IMR-90 (cell line): ENCODE results near the gene GSE1. TPM values are rescaled to one million over a fixed set of nuclear protein-coding genes. Genes with fewer than 3 reads are reported as not detected.

Experiments
- ATAC-seq: fragments of 200-7000 bp; cut with Tn5 transposase; 2 replicates; pipeline ENCODE4 v1.9.1; 2020; ENCODE audit warnings: low read depth, mild to moderate bottlenecking, moderate library complexity
- BruUV-seq: library from RNA; stranded (reverse); fragments of 400-500 nt; replicated peaks from 2 replicates; lab custom pipeline; 2021; lab: Mats Ljungman, UMichigan
- CTCF ChIA-PET: fragments of 300-600 bp; formaldehyde crosslinking; extraction: SDS; loops from one replicate; lab custom pipeline; 2021; ENCODE audit warnings: antibody characterized with exemption; lab: Yijun Ruan, JAX
- POLR2A ChIA-PET: fragments of 300-600 bp; sonication (Branson Sonifier 250); formaldehyde crosslinking; loops from one replicate; lab custom pipeline; 2022; ENCODE audit warnings: antibody characterized with exemption; ENCODE audit not compliant: unreplicated experiment; lab: Charles Lee
- DNase-seq: peaks from one replicate; pipeline ENCODE4 v3.0.0; 2013
- H2AFZ ChIP-seq: replicated peaks from 2 replicates; pipeline ENCODE3; 2013; ENCODE audit warnings: low read length, mild to moderate bottlenecking; ENCODE audit not compliant: poor library complexity
- H2AK5ac ChIP-seq: 2 replicates; pipeline ENCODE4 v1.6.1; 2013; ENCODE audit warnings: low read depth, low read length, inconsistent platforms
- H2AK9ac ChIP-seq: replicated peaks from 2 replicates; pipeline ENCODE3; 2013; ENCODE audit warnings: mild to moderate bottlenecking, low read depth, low read length, moderate library complexity; ENCODE audit not compliant: poor library complexity
- H2BK120ac ChIP-seq: 2 replicates; pipeline ENCODE4 v1.6.1; 2013; ENCODE audit warnings: low read depth, low read length, inconsistent platforms
- H2BK15ac ChIP-seq: 3 replicates; pipeline ENCODE4 v1.6.1; 2013; ENCODE audit warnings: low read depth, low read length, inconsistent platforms
- H2BK20ac ChIP-seq: 2 replicates; pipeline ENCODE4 v1.6.1; 2013; ENCODE audit warnings: low read depth, mild to moderate bottlenecking, inconsistent platforms, low read length, moderate library complexity
- H2BK5ac ChIP-seq: 2 replicates; pipeline ENCODE4 v1.6.1; 2013; ENCODE audit warnings: mild to moderate bottlenecking, low read depth, low read length, inconsistent platforms; ENCODE audit not compliant: poor library complexity, severe bottlenecking
- H3K14ac ChIP-seq: replicated peaks from 2 replicates; pipeline ENCODE4 v1.6.1; 2013; ENCODE audit warnings: low read depth, low read length, inconsistent platforms
- H3K18ac ChIP-seq: 2 replicates; pipeline ENCODE4 v1.6.1; 2013; ENCODE audit warnings: low read depth, low read length, control low read depth
- H3K23ac ChIP-seq: 2 replicates; pipeline ENCODE4 v1.6.1; 2013; ENCODE audit warnings: low read depth, low read length, inconsistent platforms
- H3K27ac ChIP-seq: 2 replicates; pipeline ENCODE4 v1.5.1; 2013; ENCODE audit warnings: mild to moderate bottlenecking, control low read depth, low read length; ENCODE audit not compliant: insufficient read depth
- H3K27me3 ChIP-seq: 2 replicates; pipeline ENCODE4 v1.6.1; 2013; ENCODE audit warnings: low read length; ENCODE audit not compliant: control insufficient read depth, insufficient read depth
- H3K36me3 ChIP-seq: 2 replicates; pipeline ENCODE4 v1.6.1; 2013; ENCODE audit warnings: low read length, mixed read lengths; ENCODE audit not compliant: control insufficient read depth, insufficient read depth
- H3K4ac ChIP-seq: 2 replicates; pipeline ENCODE4 v1.6.1; 2013; ENCODE audit warnings: low read depth, low read length, inconsistent platforms
- H3K4me1 ChIP-seq: 2 replicates; pipeline ENCODE4 v1.6.1; 2013; ENCODE audit warnings: low read length, mixed read lengths; ENCODE audit not compliant: control insufficient read depth, insufficient read depth
- H3K4me2 ChIP-seq: 2 replicates; pipeline ENCODE4 v1.6.1; 2013; ENCODE audit warnings: low read depth, mild to moderate bottlenecking, control low read depth, low read length, moderate library complexity
- H3K4me3 ChIP-seq: 2 replicates; pipeline ENCODE4 v1.5.1; 2013; ENCODE audit warnings: low read depth, mild to moderate bottlenecking, control low read depth, low read length, moderate library complexity; ENCODE audit not compliant: insufficient read depth
- H3K56ac ChIP-seq: 2 replicates; pipeline ENCODE4 v1.6.1; 2013; ENCODE audit warnings: low read length, inconsistent platforms; ENCODE audit not compliant: insufficient read depth; ENCODE audit errors: extremely low read depth
- H3K79me1 ChIP-seq, 2 experiments: 2 replicates each; pipeline ENCODE4 v1.6.1; 2013; ENCODE audit warnings: low read length in 2 of 2, inconsistent platforms in 1 of 2, low read depth in 1 of 2
- H3K9ac ChIP-seq: 2 replicates; pipeline ENCODE4 v1.6.1; 2013; ENCODE audit warnings: low read depth, low read length, control low read depth
- H3K9me1 ChIP-seq: 2 replicates; pipeline ENCODE4 v1.6.1; 2013; ENCODE audit warnings: low read length, inconsistent platforms; ENCODE audit not compliant: insufficient read depth
- H3K9me3 ChIP-seq: 2 replicates; pipeline ENCODE4 v1.6.1; 2013; ENCODE audit warnings: low read length; ENCODE audit not compliant: control insufficient read depth, insufficient read depth
- H4K20me1 ChIP-seq: 2 replicates; pipeline ENCODE4 v1.6.1; 2013; ENCODE audit warnings: low read length, inconsistent platforms; ENCODE audit not compliant: insufficient read depth
- H4K5ac ChIP-seq: 2 replicates; pipeline ENCODE4 v1.6.1; 2013; ENCODE audit warnings: mild to moderate bottlenecking, low read depth, low read length, control low read depth
- H4K8ac ChIP-seq, 2 experiments: 2 replicates each; pipeline ENCODE4 v1.6.1; 2013; ENCODE audit warnings: low read depth in 2 of 2, low read length in 2 of 2, control low read depth in 1 of 2, inconsistent platforms in 1 of 2
- H4K91ac ChIP-seq: 2 replicates; pipeline ENCODE4 v1.6.1; 2013; ENCODE audit warnings: low read depth, low read length, inconsistent platforms; ENCODE audit not compliant: insufficient read depth
- BHLHE40 ChIP-seq: fragments of 150-350 bp; IDR thresholded peaks from 2 replicates; pipeline ENCODE4 v1.6.1; 2016; ENCODE audit warnings: mild to moderate bottlenecking, low read depth, low read length
- FOS ChIP-seq: fragments of 150-350 bp; IDR thresholded peaks from 2 replicates; pipeline ENCODE4 v1.6.1; 2016; ENCODE audit warnings: low read depth, low read length
- MAZ ChIP-seq: IDR thresholded peaks from 2 replicates; pipeline ENCODE4 v1.6.1; 2012; ENCODE audit warnings: low read depth, mild to moderate bottlenecking, low read length, improper control_type of control experiment, moderate library complexity, borderline replicate concordance
- MXI1 ChIP-seq: IDR thresholded peaks from 2 replicates; pipeline ENCODE4 v1.6.1; 2012; ENCODE audit warnings: low read depth, mild to moderate bottlenecking, low read length, moderate library complexity, borderline replicate concordance
- NFE2L2 ChIP-seq: fragments of 150-350 bp; IDR thresholded peaks from 2 replicates; pipeline ENCODE4 v1.6.1; 2016; ENCODE audit warnings: low read depth, mild to moderate bottlenecking, low read length
- POLR2A ChIP-seq: IDR thresholded peaks from 2 replicates; pipeline ENCODE4 v1.6.1; 2012; ENCODE audit warnings: mild to moderate bottlenecking, low read depth, low read length
- RAD21 ChIP-seq: IDR thresholded peaks from 2 replicates; pipeline ENCODE4 v1.6.1; 2012; ENCODE audit warnings: low read length, improper control_type of control experiment
- RFX5 ChIP-seq: IDR thresholded peaks from 2 replicates; pipeline ENCODE4 v1.8.0; 2012; ENCODE audit warnings: low read depth, mild to moderate bottlenecking, low read length, moderate library complexity
- SMC3 ChIP-seq: fragments of 150-350 bp; IDR thresholded peaks from 2 replicates; pipeline ENCODE4 v1.6.1; 2016; ENCODE audit warnings: low read depth, mild to moderate bottlenecking, antibody characterized with exemption, low read length, moderate library complexity
- WGBS, 2 experiments: methylation state at CpG; one replicate each; pipeline versions ENCODE4 v1.1.5 to v1.1.7; 2013; ENCODE audit warnings: missing lambda C conversion rate in 2 of 2; ENCODE audit not compliant: insufficient read length in 1 of 2; ENCODE audit errors: extremely low coverage in 2 of 2; 5-methylcytosine and 5-hydroxymethylcytosine counted together
- dilution Hi-C: fragments of 300-500 bp; cut with HindIII; formaldehyde crosslinking; loops from one replicate; pipeline ENCODE4 v1.14.3; 2018; ENCODE audit warnings: low sequenced_read_pairs; ENCODE audit not compliant: unreplicated experiment
- in situ Hi-C: fragments of 300-500 bp; cut with MboI; formaldehyde crosslinking; loops from 3 replicates; pipeline ENCODE4 v1.14.3; 2019; ENCODE audit warnings: low sequenced_read_pairs, inconsistent platforms, mixed read lengths
- intact Hi-C: fragments of 100-400 bp; cut with micrococcal nuclease; formaldehyde crosslinking; loops from 2 replicates; pipeline ENCODE4 v1.10.0; 2022
- polyA plus RNA-seq, 3 experiments: library from polyadenylated mRNA; depleted of rRNA; stranded (reverse); fragments of >200 nt; gene quantifications; 2 replicates each; pipeline ENCODE4 v1.2.3, GENCODE V29; 2012; ENCODE audit warnings: low replicate concordance in 1 of 3
- total RNA-seq: library from RNA; depleted of rRNA; stranded (reverse); fragments of >200 nt; gene quantifications from 2 replicates; pipeline ENCODE4 v1.2.3, GENCODE V29; 2012
- TF ChIP-seq, protein P1 (sequence below): fragments of 150-350 bp; IDR thresholded peaks from 2 replicates; pipeline ENCODE4 v1.6.1; 2016; ENCODE audit warnings: low read depth, mild to moderate bottlenecking, low read length, moderate library complexity, borderline replicate concordance
- TF ChIP-seq, protein P2 (sequence below): fragments of 150-350 bp; IDR thresholded peaks from 2 replicates; pipeline ENCODE4 v1.6.1; 2017; ENCODE audit warnings: mild to moderate bottlenecking, antibody characterized with exemption, low read length, low read depth

Gene GSE1
- total and polyA plus RNA-seq, 2 of the 4 experiments (the other 2 are of a cell fraction): 14.9 to 25.5 TPM

DNA sequence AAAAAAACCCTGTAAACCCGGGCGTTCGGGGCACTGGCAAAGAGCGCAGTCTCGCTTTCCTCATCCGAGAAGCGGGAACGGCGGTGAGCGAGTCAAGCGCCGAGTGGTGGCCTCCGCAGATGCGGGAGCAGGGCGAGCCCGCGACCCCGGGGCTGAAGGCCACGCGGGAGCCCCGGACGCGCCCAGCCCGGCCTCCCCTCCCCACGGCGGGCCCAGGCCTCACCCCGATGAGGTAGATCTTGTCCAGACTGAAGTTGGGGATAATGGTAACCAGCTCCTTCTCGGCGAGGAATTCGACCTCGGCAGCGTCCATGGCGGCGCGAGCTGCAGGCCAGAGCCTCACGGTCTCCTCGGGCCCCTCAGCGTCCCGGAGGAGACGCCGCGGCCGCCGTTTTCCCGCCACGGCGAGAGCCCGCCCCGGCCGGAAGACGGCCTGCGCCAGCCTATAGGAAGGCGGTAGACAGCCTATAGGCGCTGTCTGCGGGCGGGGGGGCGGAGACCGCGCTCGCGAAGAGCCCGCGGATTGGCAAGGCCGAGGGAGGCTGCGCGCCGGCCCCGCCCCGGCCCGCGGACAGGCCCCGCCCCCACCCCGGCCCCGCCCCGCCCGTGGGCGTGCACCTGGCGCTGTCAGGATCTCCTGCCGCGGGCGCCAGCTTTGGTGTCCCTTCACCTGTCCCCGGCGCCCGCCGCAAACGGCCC is 75.6 kb downstream of the GSE1 start, which contains the start of gene GINS2 (continued):
- TF ChIP-seq FOS (no peak), RFX5 (no peak)

DNA sequence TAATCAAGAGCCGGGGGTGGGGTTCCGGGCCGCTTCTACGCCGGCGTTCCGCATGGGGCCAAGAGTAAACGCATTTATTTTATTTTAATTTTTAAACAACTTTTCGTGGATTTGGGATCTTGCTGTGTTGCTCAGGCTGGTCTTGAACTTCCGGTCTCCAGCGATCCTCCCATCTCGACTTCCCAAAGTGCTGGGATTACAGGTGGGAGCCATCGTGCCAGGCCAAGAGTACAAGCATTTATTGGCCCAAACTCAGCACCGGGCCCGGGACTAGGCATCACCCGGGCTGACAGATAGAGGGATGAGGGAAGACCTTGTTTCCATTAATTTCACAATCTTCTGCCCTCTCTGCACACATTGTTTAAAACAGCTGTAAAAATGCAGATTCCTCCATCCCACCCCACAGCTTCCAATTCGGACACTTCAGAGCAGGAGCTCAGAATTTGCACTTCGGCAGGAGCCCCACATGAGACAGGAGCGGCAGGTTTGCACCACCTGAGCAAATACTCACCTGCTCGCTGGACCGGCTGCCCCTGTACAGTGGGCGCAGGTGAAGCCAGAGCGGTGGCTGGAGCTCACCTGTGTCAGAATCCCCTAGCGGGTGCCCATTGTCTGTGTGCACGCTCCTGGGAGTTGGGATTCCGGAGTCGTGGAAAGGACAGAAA is 76.3 kb downstream of the GSE1 start:
- ATAC-seq (no peak), DNase-seq (no peak)
- H2BK5ac ChIP-seq: no peak overlapping the region
- no TSS peak for BruUV-seq
- in situ Hi-C loops (no loop called here), dilution Hi-C loops (no loop called here), intact Hi-C loops (no loop called here)
- H3K4me1 ChIP-seq: no peaks in the 10 kb centered on the region
- H2AK5ac ChIP-seq: no peak overlapping the region
- no peak overlapping the region; a peak in 2 of 4 replicates for H4K8ac ChIP-seq
- no peak overlapping the region for H4K5ac ChIP-seq
- peaks cover 0 to 19% of the 10 kb centered on the region in 2 experiments; a peak in 2 of 4 replicates for H3K79me1 ChIP-seq
- H3K27me3 ChIP-seq: peaks cover 14% of the 10 kb centered on the region; the same call in 1 of the 2 replicates
- peaks cover 2% of the 10 kb centered on the region; the same call in 1 of the 2 replicates for H3K9me1 ChIP-seq
- no peak overlapping the region for H4K91ac ChIP-seq
- no peak overlapping the region for H2BK20ac ChIP-seq
- no peak overlapping the region for H3K4ac ChIP-seq
- 0 out of 2 replicates have a peak, but pooled peaks cover 5% of the 10 kb centered on the region for H4K20me1 ChIP-seq
- H2AFZ ChIP-seq: peak overlapping the region; percentile 77
- H3K27ac ChIP-seq: no peak overlapping the region
- 75% methylated on average over 3 of the region's 27 CpGs; no CpG with 5 or more reads in 1 of the 2 experiments for WGBS, 2 experiments
- no peak overlapping the region for H2BK15ac ChIP-seq
- no peak overlapping the region for H3K18ac ChIP-seq
- H2BK120ac ChIP-seq: no peak overlapping the region
- no peak overlapping the region for H3K56ac ChIP-seq
- peak overlapping the region; percentile 93 for H3K4me2 ChIP-seq
- H3K9ac ChIP-seq: no peak overlapping the region; the same call in 1 of the 2 replicates
- peak overlapping the region; percentile 48 for H3K4me3 ChIP-seq
- no peak for TF ChIP-seq POLR2A
- TF ChIP-seq MAZ: no peak
- TF ChIP-seq NFE2L2: no peak
- TF ChIP-seq, protein P1, sequence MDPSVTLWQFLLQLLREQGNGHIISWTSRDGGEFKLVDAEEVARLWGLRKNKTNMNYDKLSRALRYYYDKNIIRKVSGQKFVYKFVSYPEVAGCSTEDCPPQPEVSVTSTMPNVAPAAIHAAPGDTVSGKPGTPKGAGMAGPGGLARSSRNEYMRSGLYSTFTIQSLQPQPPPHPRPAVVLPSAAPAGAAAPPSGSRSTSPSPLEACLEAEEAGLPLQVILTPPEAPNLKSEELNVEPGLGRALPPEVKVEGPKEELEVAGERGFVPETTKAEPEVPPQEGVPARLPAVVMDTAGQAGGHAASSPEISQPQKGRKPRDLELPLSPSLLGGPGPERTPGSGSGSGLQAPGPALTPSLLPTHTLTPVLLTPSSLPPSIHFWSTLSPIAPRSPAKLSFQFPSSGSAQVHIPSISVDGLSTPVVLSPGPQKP: no peak
- TF ChIP-seq MXI1: no peak
- no peak for TF ChIP-seq FOS
- TF ChIP-seq, protein P2, sequence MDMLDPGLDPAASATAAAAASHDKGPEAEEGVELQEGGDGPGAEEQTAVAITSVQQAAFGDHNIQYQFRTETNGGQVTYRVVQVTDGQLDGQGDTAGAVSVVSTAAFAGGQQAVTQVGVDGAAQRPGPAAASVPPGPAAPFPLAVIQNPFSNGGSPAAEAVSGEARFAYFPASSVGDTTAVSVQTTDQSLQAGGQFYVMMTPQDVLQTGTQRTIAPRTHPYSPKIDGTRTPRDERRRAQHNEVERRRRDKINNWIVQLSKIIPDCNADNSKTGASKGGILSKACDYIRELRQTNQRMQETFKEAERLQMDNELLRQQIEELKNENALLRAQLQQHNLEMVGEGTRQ: no peak
- no peak for TF ChIP-seq RAD21
- no peak for TF ChIP-seq BHLHE40
- TF ChIP-seq SMC3: no peak
- CTCF ChIA-PET: interaction anchor here (0.6 kb wide), 1 partner anchor 14 kb away, joined by 3 read pairs; no protein-coding TSS in a partner anchor
- H2AK9ac ChIP-seq: no peak overlapping the region
- POLR2A ChIA-PET: no interaction called here
- H3K36me3 ChIP-seq: no peaks in the 10 kb centered on the region
- H3K9me3 ChIP-seq: no peaks in the 10 kb centered on the region
- no peak overlapping the region for H3K23ac ChIP-seq
- no peak overlapping the region for H3K14ac ChIP-seq
